H9 (cell line): ENCODE results near the gene SLC35F2. TPM values are rescaled to one million over a fixed set of nuclear protein-coding genes. Genes with fewer than 3 reads are reported as not detected.

ENCODE experiments used
- DNase-seq: peaks from one replicate; pipeline ENCODE4 v3.0.0-alpha.2; 2017
- H2AFZ ChIP-seq: one replicate; pipeline ENCODE4 v1.6.1; 2013; ENCODE audit warnings: mild to moderate bottlenecking, low read length, control low read depth, moderate library complexity
- H2AK5ac ChIP-seq: 2 replicates; pipeline ENCODE4 v1.6.1; 2013; ENCODE audit warnings: low read length, control low read depth, mixed read lengths; ENCODE audit not compliant: insufficient read length
- H2BK120ac ChIP-seq: one replicate; pipeline ENCODE4 v1.6.1; 2013; ENCODE audit warnings: low read depth, mild to moderate bottlenecking, low read length, control low read depth, inconsistent platforms; ENCODE audit not compliant: poor library complexity, severe bottlenecking
- H2BK12ac ChIP-seq: 2 replicates; pipeline ENCODE4 v1.6.1; 2013; ENCODE audit warnings: low read length, control low read depth, mixed read lengths, low read depth; ENCODE audit not compliant: insufficient read length
- H2BK15ac ChIP-seq: 2 replicates; pipeline ENCODE4 v1.6.1; 2013; ENCODE audit warnings: low read depth, low read length, control low read depth
- H2BK20ac ChIP-seq: one replicate; pipeline ENCODE4 v1.6.1; 2013; ENCODE audit warnings: low read depth, mild to moderate bottlenecking, low read length, control low read depth, inconsistent platforms; ENCODE audit not compliant: poor library complexity, severe bottlenecking
- H2BK5ac ChIP-seq: 2 replicates; pipeline ENCODE4 v1.6.1; 2013; ENCODE audit warnings: low read length, control low read depth, mixed read lengths; ENCODE audit not compliant: insufficient read length
- H3K14ac ChIP-seq: 2 replicates; pipeline ENCODE4 v1.6.1; 2013; ENCODE audit warnings: low read length, control low read depth; ENCODE audit not compliant: insufficient read depth
- H3K18ac ChIP-seq: 2 replicates; pipeline ENCODE4 v1.6.1; 2013; ENCODE audit warnings: low read depth, mild to moderate bottlenecking, mixed read lengths, low read length, control low read depth; ENCODE audit not compliant: insufficient read length
- H3K23ac ChIP-seq: 2 replicates; pipeline ENCODE4 v1.6.1; 2013; ENCODE audit warnings: low read length, control low read depth, mixed read lengths, low read depth; ENCODE audit not compliant: insufficient read length
- H3K23me2 ChIP-seq: 2 replicates; pipeline ENCODE4 v1.6.1; 2013; ENCODE audit warnings: low read depth, mild to moderate bottlenecking, mixed read lengths, low read length, control low read depth; ENCODE audit not compliant: insufficient read length, poor library complexity, severe bottlenecking
- H3K27ac ChIP-seq: 2 replicates; pipeline ENCODE4 v1.5.1; 2013; ENCODE audit warnings: low read length, control low read depth, mixed read lengths, low read depth; ENCODE audit not compliant: insufficient read length
- H3K27me3 ChIP-seq: 2 replicates; pipeline ENCODE4 v1.6.1; 2013; ENCODE audit warnings: low read length, control low read depth, inconsistent platforms; ENCODE audit not compliant: insufficient read depth
- H3K4ac ChIP-seq: 2 replicates; pipeline ENCODE4 v1.6.1; 2013; ENCODE audit warnings: low read depth, mild to moderate bottlenecking, control low read depth, inconsistent platforms, low read length, moderate library complexity
- H3K4me1 ChIP-seq: 2 replicates; pipeline ENCODE4 v1.6.1; 2013; ENCODE audit warnings: low read length, control low read depth, inconsistent platforms; ENCODE audit not compliant: insufficient read depth
- H3K4me2 ChIP-seq: 2 replicates; pipeline ENCODE4 v1.6.1; 2013; ENCODE audit warnings: low read length, control low read depth, mixed read lengths; ENCODE audit not compliant: insufficient read length, insufficient read depth
- H3K56ac ChIP-seq: 2 replicates; pipeline ENCODE4 v1.6.1; 2013; ENCODE audit warnings: low read depth, mild to moderate bottlenecking, mixed read lengths, low read length, control low read depth; ENCODE audit not compliant: insufficient read length
- H3K79me1 ChIP-seq: 2 replicates; pipeline ENCODE4 v1.6.1; 2013; ENCODE audit warnings: low read depth, mild to moderate bottlenecking, moderate library complexity, low read length, control low read depth, inconsistent platforms; ENCODE audit not compliant: insufficient read depth, poor library complexity, severe bottlenecking
- H3K79me2 ChIP-seq: 2 replicates; pipeline ENCODE4 v1.6.1; 2013; ENCODE audit warnings: low read length, control low read depth, inconsistent platforms; ENCODE audit not compliant: insufficient read depth
- H3K9ac ChIP-seq: 2 replicates; pipeline ENCODE4 v1.6.1; 2013; ENCODE audit warnings: low read length, control low read depth, mixed read lengths; ENCODE audit not compliant: insufficient read length; ENCODE audit errors: extremely low read depth
- H3K9me3 ChIP-seq: one replicate; pipeline ENCODE4 v1.6.1; 2013; ENCODE audit warnings: low read depth, low read length, inconsistent platforms; ENCODE audit not compliant: control insufficient read depth
- H3T11ph ChIP-seq: one replicate; pipeline ENCODE4 v1.6.1; 2013; ENCODE audit warnings: mild to moderate bottlenecking, low read length, control low read depth, inconsistent platforms
- H4K20me1 ChIP-seq: one replicate; pipeline ENCODE4 v1.6.1; 2013; ENCODE audit not compliant: control insufficient read depth, insufficient read length, insufficient read depth
- H4K5ac ChIP-seq: 2 replicates; pipeline ENCODE4 v1.6.1; 2013; ENCODE audit warnings: low read depth, mild to moderate bottlenecking, mixed read lengths, low read length, control low read depth; ENCODE audit not compliant: insufficient read length
- H4K8ac ChIP-seq: replicated peaks from 2 replicates; pipeline ENCODE4 v1.6.1; 2013; ENCODE audit warnings: low read length, control low read depth, mixed read lengths, low read depth; ENCODE audit not compliant: insufficient read length
- H4K91ac ChIP-seq: 2 replicates; pipeline ENCODE4 v1.6.1; 2013; ENCODE audit warnings: low read depth, mild to moderate bottlenecking, moderate library complexity, mixed read lengths, low read length, control low read depth; ENCODE audit not compliant: insufficient read length
- H3K27ac Mint-ChIP-seq, 3 experiments: 2 replicates in 2 of 3; 3 replicates in 1 of 3; pipeline ENCODE4 v1.8.0; 2020 to 2021; ENCODE audit warnings: mixed read lengths in 3 of 3, mild to moderate bottlenecking in 1 of 3, moderate library complexity in 1 of 3
- H3K27me3 Mint-ChIP-seq: 2 replicates; pipeline ENCODE4 v1.8.0; 2021; ENCODE audit warnings: low read depth, mild to moderate bottlenecking, moderate library complexity, mixed read lengths
- H3K36me3 Mint-ChIP-seq, 3 experiments: 2 replicates in 2 of 3; 3 replicates in 1 of 3; pipeline ENCODE4 v1.8.0; 2020 to 2021; ENCODE audit warnings: low read depth in 3 of 3, mixed read lengths in 3 of 3; ENCODE audit not compliant: insufficient read depth in 1 of 3
- H3K4me1 Mint-ChIP-seq, 2 experiments: 2 replicates each; pipeline ENCODE4 v1.8.0; 2020; ENCODE audit warnings: mixed read lengths in 2 of 2
- H3K4me3 Mint-ChIP-seq, 2 experiments: 2 replicates in 1 of 2; 3 replicates in 1 of 2; pipeline ENCODE4 v1.8.0; 2020 to 2021; ENCODE audit warnings: mild to moderate bottlenecking in 2 of 2, mixed read lengths in 2 of 2, moderate library complexity in 1 of 2
- H3K9me3 Mint-ChIP-seq, 2 experiments: 2 replicates in 1 of 2; 3 replicates in 1 of 2; pipeline ENCODE4 v1.8.0; 2020; ENCODE audit warnings: mild to moderate bottlenecking in 2 of 2, mixed read lengths in 2 of 2, moderate library complexity in 1 of 2
- CTCF ChIP-seq: fragments of 200-600 bp; sonication (generic); conservative IDR thresholded peaks from 3 replicates; pipeline ENCODE4 v1.8.0; 2021; ENCODE audit warnings: antibody characterized with exemption, mild to moderate bottlenecking
- WGBS: extraction: QIAGEN DNeasy Blood & Tissue Kit; methylation state at CpG from one replicate; pipeline ENCODE4 v1.1.7; 2013; ENCODE audit warnings: missing lambda C conversion rate, low lambda C conversion rate, mixed read lengths; ENCODE audit not compliant: insufficient read length; ENCODE audit errors: extremely low coverage; 5-methylcytosine and 5-hydroxymethylcytosine counted together
- total RNA-seq: library from RNA; stranded (reverse); gene quantifications from 2 replicates; pipeline ENCODE4 v1.2.1, GENCODE V29; 2021

The SLC35F2 gene
- total RNA-seq, 1 experiment from 2014 or later, result 24.0 TPM

GRCh38 chr11:107876141-107876540, 17.6 kb upstream of the SLC35F2 start:
- Histone ChIP-seq H4K20me1 (no peaks in the 10 kb centered on the region), H4K8ac (no peak overlapping the region), H4K91ac (no peak overlapping the region), H3K9me3 (no peaks in the 10 kb centered on the region), H3K9ac (no peak overlapping the region), H3K27ac (no peak overlapping the region), H2BK12ac (no peak overlapping the region), H2AK5ac (no peak overlapping the region), H3K23ac (no peak overlapping the region), H3K79me2 (no peaks in the 10 kb centered on the region), H2AFZ (no peak overlapping the region), H2BK5ac (no peak overlapping the region), H3K14ac (no peak overlapping the region), H3K27me3 (no peaks in the 10 kb centered on the region), H3K56ac (no peak overlapping the region), H3K4me2 (no peak overlapping the region), H2BK20ac (no peak overlapping the region), H3K4ac (no peak overlapping the region), H2BK15ac (no peak overlapping the region), H3K18ac (no peak overlapping the region), H3K4me1 (no peaks in the 10 kb centered on the region), H2BK120ac (no peak overlapping the region), H3T11ph (no peak overlapping the region), H3K23me2 (no peaks in the 10 kb centered on the region), H4K5ac (no peak overlapping the region), H3K79me1 (no peaks in the 10 kb centered on the region)
- DNase-seq, result no peak
- Mint-ChIP-seq H3K4me1 (peaks cover 6 to 20% of the 10 kb centered on the region in 2 experiments), H3K4me3 (no peak overlapping the region), H3K27ac (no peak overlapping the region), H3K36me3 (peaks cover 0 to 5% (median 4%) of the 10 kb centered on the region in 3 experiments; a peak in 4 of 7 replicates), H3K27me3 (no peaks in the 10 kb centered on the region), H3K9me3 (peaks cover 0 to 6% of the 10 kb centered on the region in 2 experiments; a peak in 1 of 5 replicates)
- TF ChIP-seq CTCF, result no peak
- WGBS, result no CpG with 5 or more reads among the region's 2 CpGs
